ENCODE results near the gene HSPB7. TPM values are rescaled to one million over a fixed set of nuclear protein-coding genes. Genes with fewer than 3 reads are reported as not detected.
"Not testable (repeated sequence)": the region's sequence is repeated elsewhere in the genome, so short reads cannot be mapped to it uniquely, and the experiment has no call there.

HSPB7 gene
- total RNA-seq, 1 donor from 2014 or later = 19.4 TPM

GRCh38 chr1:16005597-16005996 is 12.2 kb downstream of the HSPB7 start:
- no peaks in the 10 kb centered on the region for H3K36me3 ChIP-seq
- no peaks in the 10 kb centered on the region for H3K9me3 ChIP-seq
- DNase-seq (ENCODE audit: extremely low spot score in 2 of 2) = no peak
- intact Hi-C loops (cut with DNase I) = loop anchor here (10.0 kb wide), 1 partner anchor 49 kb away; no protein-coding TSS in a partner anchor
- H3K27me3 ChIP-seq = no peaks in the 10 kb centered on the region
- TF ChIP-seq POLR2AphosphoS5 (IDR thresholded peaks at IDR 0.05; ENCODE audit: insufficient read depth in 1 of 2, low read depth in 1 of 2) = no peak
- TF ChIP-seq CTCF (IDR thresholded peaks at IDR 0.05) = no peak
- TF ChIP-seq POLR2A (IDR thresholded peaks at IDR 0.05) = no peak
- no peak overlapping the region for H3K4me3 ChIP-seq
- H3K27ac ChIP-seq = no peak overlapping the region
- no peaks in the 10 kb centered on the region for H3K4me1 ChIP-seq

GRCh38 chr1:16001274-16001673 is 16.6 kb downstream of the HSPB7 start:
- H3K4me1 ChIP-seq; H3K4me3 ChIP-seq; H3K36me3 ChIP-seq; H3K27me3 ChIP-seq; DNase-seq (ENCODE audit: extremely low spot score in 2 of 2); H3K27ac ChIP-seq; H3K9me3 ChIP-seq: not testable (repeated sequence)
- intact Hi-C loops (cut with DNase I) = loop anchor here (10.0 kb wide), 1 partner anchor 54 kb away; no protein-coding TSS in a partner anchor

- intact Hi-C loops (cut with DNase I) = no loop called here
- DNase-seq (ENCODE audit: extremely low spot score in 2 of 2) = no peak
- Histone ChIP-seq H3K27me3 (no peaks in the 10 kb centered on the region), H3K4me3 (no peak overlapping the region), H3K36me3 (no peaks in the 10 kb centered on the region), H3K9me3 (no peaks in the 10 kb centered on the region), H3K4me1 (no peaks in the 10 kb centered on the region), H3K27ac (no peak overlapping the region)
- TF ChIP-seq POLR2A (IDR thresholded peaks at IDR 0.05) = no peak
- TF ChIP-seq POLR2AphosphoS5 (IDR thresholded peaks at IDR 0.05; ENCODE audit: insufficient read depth in 1 of 2, low read depth in 1 of 2) = no peak
- no peak for TF ChIP-seq CTCF (IDR thresholded peaks at IDR 0.05)
Measured at GRCh38 chr1:15998929-15999328, 18.9 kb downstream of the HSPB7 start.

- intact Hi-C loops (cut with DNase I) = no loop called here
- H3K9me3 ChIP-seq = no peaks in the 10 kb centered on the region
- H3K27me3 ChIP-seq = no peaks in the 10 kb centered on the region
- no peaks in the 10 kb centered on the region for H3K36me3 ChIP-seq
- no peak for TF ChIP-seq CTCF (IDR thresholded peaks at IDR 0.05)
- no peak for TF ChIP-seq POLR2AphosphoS5 (IDR thresholded peaks at IDR 0.05; ENCODE audit: insufficient read depth in 1 of 2, low read depth in 1 of 2)
- TF ChIP-seq POLR2A (IDR thresholded peaks at IDR 0.05) = no peak
- H3K27ac ChIP-seq = no peak overlapping the region
- H3K4me1 ChIP-seq = no peaks in the 10 kb centered on the region
- H3K4me3 ChIP-seq = no peak overlapping the region
- no peak for DNase-seq (ENCODE audit: extremely low spot score in 2 of 2)
Measured at GRCh38 chr1:15997637-15998280, 20.1 kb downstream of the HSPB7 start.

- H3K9me3 ChIP-seq = no peaks in the 10 kb centered on the region
- TF ChIP-seq POLR2AphosphoS5 (IDR thresholded peaks at IDR 0.05; ENCODE audit: insufficient read depth in 1 of 2, low read depth in 1 of 2) = no peak
- TF ChIP-seq CTCF (IDR thresholded peaks at IDR 0.05) = no peak
- TF ChIP-seq POLR2A (IDR thresholded peaks at IDR 0.05) = no peak
- no peak overlapping the region for H3K27ac ChIP-seq
- no peak for DNase-seq (ENCODE audit: extremely low spot score in 2 of 2)
- intact Hi-C loops (cut with DNase I) = no loop called here
- H3K27me3 ChIP-seq = no peaks in the 10 kb centered on the region
- H3K4me1 ChIP-seq = no peaks in the 10 kb centered on the region
- no peak overlapping the region for H3K4me3 ChIP-seq
- no peaks in the 10 kb centered on the region for H3K36me3 ChIP-seq
Measured at GRCh38 chr1:15997076-15997585, 20.7 kb downstream of the HSPB7 start.

Measured in vagina (tissue), 2 donors.